ENCODE results near the gene ERAS. TPM values are rescaled to one million over a fixed set of nuclear protein-coding genes. Genes with fewer than 3 reads are reported as not detected.

The ERAS gene
- total RNA-seq = not detected
- long read RNA-seq = 0 reads

- intact Hi-C loops (cut with micrococcal nuclease) = no loop called here
- ATAC-seq = no peak
- no peak for DNase-seq
Measured at GRCh38 chrX:48826135-48826875, at the start of gene ERAS. Gene ERAS (plus strand): TSS chrX:48826513. CDS start chrX:48829124, 2,611 bp downstream.

- no peak for ATAC-seq
Measured at GRCh38 chrX:48776818-48777439, 49.4 kb upstream of the ERAS start.

GRCh38 chrX:48779399-48779798 lies 46.9 kb upstream of the ERAS start:
- intact Hi-C loops (cut with micrococcal nuclease) = no loop called here
- ATAC-seq (no peak), DNase-seq (no peak)

More at GRCh38 chrX:48776818-48777439, 49.4 kb upstream of the ERAS start:
- no peak for DNase-seq
- intact Hi-C loops (cut with micrococcal nuclease) = no loop called here

GRCh38 chrX:48781705-48782104 lies 44.6 kb upstream of the ERAS start:
- DNase-seq = no peak
- no peak for ATAC-seq
- intact Hi-C loops (cut with micrococcal nuclease) = no loop called here

GRCh38 chrX:48782216-48782615 lies 44.1 kb upstream of the ERAS start:
- ATAC-seq = no peak
- no peak for DNase-seq
- intact Hi-C loops (cut with micrococcal nuclease) = no loop called here

- intact Hi-C loops (cut with micrococcal nuclease) = no loop called here
- ATAC-seq (no peak), DNase-seq (no peak)
Measured at GRCh38 chrX:48782795-48783194, 43.5 kb upstream of the ERAS start.

GRCh38 chrX:48784726-48785125 lies 41.6 kb upstream of the ERAS start:
- intact Hi-C loops (cut with micrococcal nuclease) = no loop called here
- DNase-seq (no peak), ATAC-seq (no peak)

- intact Hi-C loops (cut with micrococcal nuclease) = no loop called here
- DNase-seq = no peak
- no peak for ATAC-seq
Measured at GRCh38 chrX:48785186-48785539, 41.1 kb upstream of the ERAS start.

GRCh38 chrX:48785540-48786214 lies 40.6 kb upstream of the ERAS start:
- intact Hi-C loops (cut with micrococcal nuclease) = no loop called here
- DNase-seq (no peak), ATAC-seq (no peak)

- DNase-seq = no peak
- intact Hi-C loops (cut with micrococcal nuclease) = no loop called here
- no peak for ATAC-seq
Measured at GRCh38 chrX:48786341-48786800, 39.9 kb upstream of the ERAS start, which contains the start of gene GATA1. Gene GATA1 (plus strand): TSS chrX:48786590. CDS start chrX:48791110, 4,520 bp downstream.

GRCh38 chrX:48786825-48787504 lies 39.3 kb upstream of the ERAS start:
- no peak for ATAC-seq
- no peak for DNase-seq
- intact Hi-C loops (cut with micrococcal nuclease) = no loop called here

- no peak for DNase-seq
- intact Hi-C loops (cut with micrococcal nuclease) = no loop called here
- no peak for ATAC-seq
Measured at GRCh38 chrX:48787505-48788443, 38.5 kb upstream of the ERAS start.

- ATAC-seq (no peak), DNase-seq (no peak)
- intact Hi-C loops (cut with micrococcal nuclease) = no loop called here
Measured at GRCh38 chrX:48789366-48790220, 36.7 kb upstream of the ERAS start.

GRCh38 chrX:48790477-48790876 lies 35.8 kb upstream of the ERAS start:
- DNase-seq = no peak
- no peak for ATAC-seq
- intact Hi-C loops (cut with micrococcal nuclease) = no loop called here

GRCh38 chrX:48791063-48791820 lies 35.1 kb upstream of the ERAS start:
- ATAC-seq = no peak
- intact Hi-C loops (cut with micrococcal nuclease) = no loop called here

GRCh38 chrX:48792219-48792618 lies 34.1 kb upstream of the ERAS start:
- intact Hi-C loops (cut with micrococcal nuclease) = no loop called here
- DNase-seq (no peak), ATAC-seq (no peak)

More at GRCh38 chrX:48791063-48791820, 35.1 kb upstream of the ERAS start:
- DNase-seq = no peak

GRCh38 chrX:48793935-48794334 lies 32.4 kb upstream of the ERAS start:
- intact Hi-C loops (cut with micrococcal nuclease) = no loop called here
- DNase-seq (no peak), ATAC-seq (no peak)

Measured in left ventricle myocardium superior (tissue), 1 donor.